ENCODE data around the gene IRF4.

- TF ChIP-seq POLR2A (IDR thresholded peaks at IDR 0.05) (no peak), CTCF (IDR thresholded peaks at IDR 0.05) (no peak)
Observed at GRCh38 chr6:437037-437392, 45.5 kb downstream of the IRF4 start.
